ENCODE results near the gene QRFPR. TPM values are rescaled to one million over a fixed set of nuclear protein-coding genes. Genes with fewer than 3 reads are reported as not detected.

The QRFPR gene
- total RNA-seq, 1 donor from 2014 or later, result not detected

DNA sequence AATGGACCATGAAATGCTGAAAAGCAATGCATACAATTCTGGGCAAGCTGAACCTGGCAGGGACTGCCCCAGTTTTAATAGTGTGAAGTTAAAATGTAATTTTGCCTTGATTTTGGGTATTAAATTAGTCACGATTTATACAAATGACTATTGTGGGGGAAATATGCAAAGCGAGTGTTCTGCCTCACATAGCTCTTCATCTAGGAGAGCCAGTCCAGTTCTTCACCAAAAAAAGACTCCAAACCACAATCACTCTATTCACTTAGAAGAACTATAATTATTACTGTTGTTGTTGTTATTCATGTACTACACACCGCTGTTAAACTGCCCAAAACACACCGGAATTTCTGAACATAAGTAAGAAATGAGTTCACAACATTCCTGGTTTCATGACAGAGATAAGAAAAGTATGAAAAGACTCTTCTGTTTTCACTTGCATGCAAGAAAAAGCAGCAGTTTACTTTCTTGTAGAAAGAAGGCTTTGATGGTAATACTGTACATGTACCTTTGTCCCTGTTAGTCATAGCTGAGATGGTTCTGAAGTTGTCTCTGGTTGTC, 101.9 kb downstream of the QRFPR start:
- no peak for DNase-seq
- Mint-ChIP-seq H3K27me3 (ENCODE audit: unreplicated experiment) (no peaks in the 10 kb centered on the region), H3K4me1 (ENCODE audit: low read depth, unreplicated experiment) (no peaks in the 10 kb centered on the region), H3K36me3 (ENCODE audit: unreplicated experiment) (no peaks in the 10 kb centered on the region), H3K27ac (ENCODE audit: unreplicated experiment) (no peak overlapping the region), H3K9me3 (ENCODE audit: unreplicated experiment) (no peaks in the 10 kb centered on the region), H3K4me3 (ENCODE audit: unreplicated experiment) (no peak overlapping the region)
- TF ChIP-seq, protein P1, sequence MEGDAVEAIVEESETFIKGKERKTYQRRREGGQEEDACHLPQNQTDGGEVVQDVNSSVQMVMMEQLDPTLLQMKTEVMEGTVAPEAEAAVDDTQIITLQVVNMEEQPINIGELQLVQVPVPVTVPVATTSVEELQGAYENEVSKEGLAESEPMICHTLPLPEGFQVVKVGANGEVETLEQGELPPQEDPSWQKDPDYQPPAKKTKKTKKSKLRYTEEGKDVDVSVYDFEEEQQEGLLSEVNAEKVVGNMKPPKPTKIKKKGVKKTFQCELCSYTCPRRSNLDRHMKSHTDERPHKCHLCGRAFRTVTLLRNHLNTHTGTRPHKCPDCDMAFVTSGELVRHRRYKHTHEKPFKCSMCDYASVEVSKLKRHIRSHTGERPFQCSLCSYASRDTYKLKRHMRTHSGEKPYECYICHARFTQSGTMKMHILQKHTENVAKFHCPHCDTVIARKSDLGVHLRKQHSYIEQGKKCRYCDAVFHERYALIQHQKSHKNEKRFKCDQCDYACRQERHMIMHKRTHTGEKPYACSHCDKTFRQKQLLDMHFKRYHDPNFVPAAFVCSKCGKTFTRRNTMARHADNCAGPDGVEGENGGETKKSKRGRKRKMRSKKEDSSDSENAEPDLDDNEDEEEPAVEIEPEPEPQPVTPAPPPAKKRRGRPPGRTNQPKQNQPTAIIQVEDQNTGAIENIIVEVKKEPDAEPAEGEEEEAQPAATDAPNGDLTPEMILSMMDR (IDR thresholded peaks at IDR 0.05; ENCODE audit: partially characterized antibody, unreplicated experiment), result no peak

Other genes starting within 250 kb of the QRFPR start
- gene TNIP3, start 216.7 kb downstream of the QRFPR start, total RNA-seq (ENCODE audit: unreplicated experiment), result not detected